Sigmoid colon (tissue), 4 donors: Measurements from ENCODE around the gene PRKCZ.

Experiments used
- POLR2A ChIP-seq, 2 donors: fragments of 450-650 bp; IDR thresholded peaks; one replicate each; pipeline ENCODE4 v1.6.1; 2016; ENCODE audit warnings: antibody characterized with exemption in 2 of 2, mild to moderate bottlenecking in 2 of 2, moderate library complexity in 2 of 2
- POLR2AphosphoS5 ChIP-seq, 4 donors: sonication (generic); formaldehyde crosslinking; IDR thresholded peaks; one replicate each; pipeline ENCODE4 v1.6.1; 2017; ENCODE audit warnings: antibody characterized with exemption in 4 of 4
- TF ChIP-seq, protein P1 (sequence below), 4 experiments: fragments of 450-650 bp in 3 of 4; fragments of 200-600 bp in 1 of 4; IDR thresholded peaks; one replicate each; pipeline ENCODE4 v1.5.1; 2016 to 2019; ENCODE audit warnings: antibody characterized with exemption in 4 of 4, mild to moderate bottlenecking in 3 of 4, moderate library complexity in 2 of 4

DNA sequence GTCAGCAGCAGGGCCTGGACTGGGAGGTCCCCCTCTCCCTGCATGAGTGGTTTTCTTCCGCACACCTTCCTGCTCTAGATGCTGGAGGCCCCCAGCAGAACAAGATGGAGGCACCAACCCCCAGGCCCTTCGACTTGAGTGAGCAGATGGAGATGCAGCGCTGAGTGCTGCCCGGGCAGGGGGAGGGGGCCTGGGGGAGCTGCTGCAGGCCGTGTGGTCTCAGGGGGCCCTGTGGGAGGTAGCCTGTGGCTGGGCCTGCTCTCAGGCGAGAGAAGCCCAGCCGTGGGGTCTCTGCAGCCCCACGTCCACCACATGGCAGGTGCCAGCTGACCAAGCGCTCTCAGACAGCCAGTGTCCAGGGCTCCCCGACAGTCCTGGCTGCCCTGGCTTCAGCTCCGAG, 145.6 kb downstream of the PRKCZ start:
- TF ChIP-seq, protein P1, sequence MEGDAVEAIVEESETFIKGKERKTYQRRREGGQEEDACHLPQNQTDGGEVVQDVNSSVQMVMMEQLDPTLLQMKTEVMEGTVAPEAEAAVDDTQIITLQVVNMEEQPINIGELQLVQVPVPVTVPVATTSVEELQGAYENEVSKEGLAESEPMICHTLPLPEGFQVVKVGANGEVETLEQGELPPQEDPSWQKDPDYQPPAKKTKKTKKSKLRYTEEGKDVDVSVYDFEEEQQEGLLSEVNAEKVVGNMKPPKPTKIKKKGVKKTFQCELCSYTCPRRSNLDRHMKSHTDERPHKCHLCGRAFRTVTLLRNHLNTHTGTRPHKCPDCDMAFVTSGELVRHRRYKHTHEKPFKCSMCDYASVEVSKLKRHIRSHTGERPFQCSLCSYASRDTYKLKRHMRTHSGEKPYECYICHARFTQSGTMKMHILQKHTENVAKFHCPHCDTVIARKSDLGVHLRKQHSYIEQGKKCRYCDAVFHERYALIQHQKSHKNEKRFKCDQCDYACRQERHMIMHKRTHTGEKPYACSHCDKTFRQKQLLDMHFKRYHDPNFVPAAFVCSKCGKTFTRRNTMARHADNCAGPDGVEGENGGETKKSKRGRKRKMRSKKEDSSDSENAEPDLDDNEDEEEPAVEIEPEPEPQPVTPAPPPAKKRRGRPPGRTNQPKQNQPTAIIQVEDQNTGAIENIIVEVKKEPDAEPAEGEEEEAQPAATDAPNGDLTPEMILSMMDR (IDR thresholded peaks at IDR 0.05), result no peak
- no peak for TF ChIP-seq POLR2AphosphoS5 (IDR thresholded peaks at IDR 0.05)
- no peak for TF ChIP-seq POLR2A (IDR thresholded peaks at IDR 0.05)
